Smooth muscle cell (in vitro differentiated cells): ENCODE results near the gene LRBA. TPM values are rescaled to one million over a fixed set of nuclear protein-coding genes. Genes with fewer than 3 reads are reported as not detected.

Experiments
- DNase-seq: peaks from one replicate; lab custom pipeline; 2025; ENCODE audit not compliant: unreplicated experiment; lab: John Stamatoyannopoulos, UW
- H2AFZ ChIP-seq: fragments of 200-600 bp; sonication (generic); 2 replicates; pipeline ENCODE4 v1.6.0; 2016; ENCODE audit warnings: antibody characterized with exemption, low read depth, mild to moderate bottlenecking
- H3F3A ChIP-seq: fragments of 200-600 bp; sonication (generic); 2 replicates; pipeline ENCODE4 v1.6.0; 2017; ENCODE audit warnings: antibody characterized with exemption, low read depth
- H3K27ac ChIP-seq: fragments of 200-600 bp; sonication (generic); 2 replicates; pipeline ENCODE4 v1.5.1; 2016; ENCODE audit warnings: low read depth, mild to moderate bottlenecking
- H3K27me3 ChIP-seq: fragments of 200-600 bp; sonication (generic); 2 replicates; pipeline ENCODE4 v1.6.1; 2016; ENCODE audit warnings: low read depth, mild to moderate bottlenecking
- H3K36me3 ChIP-seq: fragments of 200-600 bp; sonication (generic); 2 replicates; pipeline ENCODE4 v1.5.1; 2016; ENCODE audit warnings: low read depth
- H3K4me1 ChIP-seq: fragments of 200-600 bp; sonication (generic); 2 replicates; pipeline ENCODE4 v1.5.1; 2016; ENCODE audit warnings: low read depth
- H3K4me2 ChIP-seq: fragments of 200-600 bp; sonication (generic); 2 replicates; pipeline ENCODE4 v1.6.0; 2016; ENCODE audit warnings: mild to moderate bottlenecking
- H3K4me3 ChIP-seq: fragments of 200-600 bp; sonication (generic); 2 replicates; pipeline ENCODE4 v1.5.1; 2016; ENCODE audit warnings: mild to moderate bottlenecking
- H3K79me2 ChIP-seq: fragments of 200-600 bp; sonication (generic); 2 replicates; pipeline ENCODE4 v1.6.0; 2016; ENCODE audit warnings: low read depth, mild to moderate bottlenecking
- H3K9ac ChIP-seq: fragments of 200-600 bp; sonication (generic); 2 replicates; pipeline ENCODE4 v1.6.0; 2016; ENCODE audit warnings: low read depth
- H3K9me3 ChIP-seq: fragments of 200-600 bp; sonication (generic); replicated peaks from 2 replicates; pipeline ENCODE4 v1.5.1; 2016; ENCODE audit warnings: low read depth
- H4K20me1 ChIP-seq: fragments of 200-600 bp; sonication (generic); 2 replicates; pipeline ENCODE4 v1.6.0; 2016; ENCODE audit warnings: low read depth
- CTCF ChIP-seq: fragments of 200-600 bp; sonication (generic); IDR thresholded peaks from 2 replicates; pipeline ENCODE4 v1.5.1; 2017; ENCODE audit warnings: borderline replicate concordance, mild to moderate bottlenecking, antibody characterized with exemption; ENCODE audit not compliant: insufficient read depth, poor library complexity, severe bottlenecking
- WGBS: methylation state at CpG from one replicate; pipeline ENCODE4 v1.1.7; 2016; ENCODE audit warnings: low lambda C conversion rate; 5-methylcytosine and 5-hydroxymethylcytosine counted together
- polyA plus RNA-seq: library from polyadenylated mRNA; unstranded; fragments of >200 nt; fragmentation: Nextera tagmentation; extraction: Ambion mirVana; gene quantifications from 2 replicates; pipeline ENCODE4 v1.2.1, GENCODE V29; 2016
- total RNA-seq: library from RNA; depleted of rRNA; stranded (reverse); fragments of >200 nt; gene quantifications from 2 replicates; pipeline ENCODE4 v1.2.3, GENCODE V29; 2014

Gene LRBA
- total and polyA plus RNA-seq, 2 experiments from 2014 or later: 1.6 to 26.2 TPM

GRCh38 chr4:150315175-150315574, 699.9 kb downstream of the LRBA start:
- 69% methylated on average over 8 of the region's 8 CpGs for WGBS
- no peaks in the 10 kb centered on the region for H3F3A ChIP-seq
- H3K4me1 ChIP-seq: no peaks in the 10 kb centered on the region
- no peak overlapping the region for H3K4me3 ChIP-seq
- TF ChIP-seq CTCF: no peak
- no peaks in the 10 kb centered on the region for H4K20me1 ChIP-seq
- no peak overlapping the region for H3K27ac ChIP-seq
- no peak overlapping the region for H3K9ac ChIP-seq
- no peaks in the 10 kb centered on the region for H3K79me2 ChIP-seq
- H3K27me3 ChIP-seq: no peaks in the 10 kb centered on the region
- no peaks in the 10 kb centered on the region for H3K9me3 ChIP-seq
- H2AFZ ChIP-seq: no peak overlapping the region
- no peak for DNase-seq
- no peak overlapping the region for H3K4me2 ChIP-seq
- H3K36me3 ChIP-seq: no peaks in the 10 kb centered on the region

GRCh38 chr4:150314031-150314430, 701.1 kb downstream of the LRBA start:
- no peaks in the 10 kb centered on the region for H3K79me2 ChIP-seq
- no peaks in the 10 kb centered on the region for H3K9me3 ChIP-seq
- no peak overlapping the region for H3K27ac ChIP-seq
- no peak overlapping the region for H3K9ac ChIP-seq
- no peaks in the 10 kb centered on the region for H3K4me1 ChIP-seq
- no peak overlapping the region for H3K4me2 ChIP-seq
- DNase-seq: no peak
- H4K20me1 ChIP-seq: no peaks in the 10 kb centered on the region
- no peak overlapping the region for H2AFZ ChIP-seq
- TF ChIP-seq CTCF: no peak
- H3K27me3 ChIP-seq: no peaks in the 10 kb centered on the region
- WGBS: 98% methylated on average over 1 of the region's 1 CpG
- no peaks in the 10 kb centered on the region for H3F3A ChIP-seq
- H3K4me3 ChIP-seq: no peak overlapping the region
- no peaks in the 10 kb centered on the region for H3K36me3 ChIP-seq

GRCh38 chr4:150310159-150310895, 704.8 kb downstream of the LRBA start:
- Histone ChIP-seq H4K20me1 (no peaks in the 10 kb centered on the region), H3K36me3 (no peaks in the 10 kb centered on the region), H3K4me3 (no peak overlapping the region), H3K4me1 (peaks cover 4% of the 10 kb centered on the region), H2AFZ (no peak overlapping the region), H3K4me2 (no peak overlapping the region), H3K9me3 (no peaks in the 10 kb centered on the region), H3K27me3 (no peaks in the 10 kb centered on the region), H3F3A (no peaks in the 10 kb centered on the region), H3K79me2 (no peaks in the 10 kb centered on the region), H3K27ac (peak overlapping the region; percentile 28), H3K9ac (no peak overlapping the region)
- no peak for DNase-seq
- WGBS: 70% methylated on average over 4 of the region's 4 CpGs
- TF ChIP-seq CTCF: no peak

- Histone ChIP-seq H3K4me2 (no peak overlapping the region), H2AFZ (no peak overlapping the region), H3K4me1 (peaks cover 4% of the 10 kb centered on the region), H3K27me3 (no peaks in the 10 kb centered on the region), H3F3A (no peaks in the 10 kb centered on the region), H3K36me3 (no peaks in the 10 kb centered on the region), H3K4me3 (no peak overlapping the region), H4K20me1 (no peaks in the 10 kb centered on the region), H3K27ac (peak overlapping the region; percentile 67), H3K79me2 (no peaks in the 10 kb centered on the region), H3K9me3 (no peaks in the 10 kb centered on the region), H3K9ac (no peak overlapping the region)
- 85% methylated on average over 4 of the region's 4 CpGs for WGBS
- DNase-seq: no peak
- TF ChIP-seq CTCF: no peak
Measured at GRCh38 chr4:150308824-150309472, 706.1 kb downstream of the LRBA start.
